Esophagus muscularis mucosa (tissue), 4 donors: ENCODE measurements around the gene NUP205.

Experiments used
- CTCF ChIP-seq, 3 experiments: fragments of 200-600 bp in 2 of 3; fragments of 450-650 bp in 1 of 3; sonication (generic) in 2 of 3; IDR thresholded peaks; one replicate each; pipeline ENCODE4 v1.5.1; 2017 to 2019; ENCODE audit warnings: antibody characterized with exemption in 3 of 3, mild to moderate bottlenecking in 2 of 3, moderate library complexity in 1 of 3
- EP300 ChIP-seq: sonication (generic); formaldehyde crosslinking; IDR thresholded peaks from one replicate; pipeline ENCODE4 v1.6.1; 2017; ENCODE audit warnings: antibody characterized with exemption
- POLR2AphosphoS5 ChIP-seq, 2 donors: sonication (generic); formaldehyde crosslinking; IDR thresholded peaks; one replicate each; pipeline ENCODE4 v1.6.1; 2017; ENCODE audit warnings: antibody characterized with exemption in 2 of 2

- no peak for TF ChIP-seq CTCF (IDR thresholded peaks at IDR 0.05)
- TF ChIP-seq POLR2AphosphoS5 (IDR thresholded peaks at IDR 0.05) = peak in 1 of 2 donors; percentile 55
- TF ChIP-seq EP300 = no peak
Observed at GRCh38 chr7:135678612-135679575, 121.2 kb downstream of the NUP205 start.
